ENCODE results near the gene SPTBN4.
"Not testable (repeated sequence)": the region's sequence is repeated elsewhere in the genome, so short reads cannot be mapped to it uniquely, and the experiment has no call there.

DNA sequence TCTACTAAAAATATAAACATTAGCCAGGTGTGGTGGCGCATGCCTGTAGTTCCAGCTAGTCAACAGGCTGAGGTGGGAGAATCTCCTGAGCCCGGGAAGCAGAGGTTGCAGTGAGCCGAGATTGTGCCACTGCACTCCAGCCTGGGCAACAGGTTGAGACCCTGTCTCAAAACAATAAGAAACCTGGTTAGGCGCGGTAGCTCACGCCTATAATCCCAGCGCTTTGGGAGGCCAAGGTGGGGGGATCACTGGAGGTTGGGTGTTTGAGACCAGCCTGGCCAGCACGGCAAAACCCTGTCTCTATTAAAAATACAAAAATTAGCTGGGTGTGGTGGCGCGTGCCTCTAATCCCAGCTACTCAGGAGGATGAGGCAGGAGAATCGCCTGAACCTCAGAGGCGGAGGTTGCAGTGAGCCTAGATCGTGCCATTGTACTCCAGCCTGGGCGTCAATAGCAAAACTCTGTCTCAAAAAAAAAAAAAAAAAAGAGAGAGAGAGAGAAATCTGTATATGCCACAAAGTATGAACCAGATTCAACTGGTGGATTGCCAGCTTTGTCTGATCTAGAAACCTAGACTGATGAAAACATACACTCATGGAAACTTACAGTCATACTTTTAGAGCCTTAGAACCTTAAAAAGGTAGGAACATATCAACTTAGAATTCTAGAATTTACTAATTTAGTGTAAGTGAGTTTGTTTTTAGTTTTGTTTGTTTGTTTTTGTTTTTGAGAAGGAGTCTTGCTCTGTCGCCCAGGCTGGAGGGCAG lies 9.3 kb downstream of the SPTBN4 start:
- not testable (repeated sequence) for TF ChIP-seq EZH2 (IDR thresholded peaks at IDR 0.05; ENCODE audit: borderline replicate concordance, low read length); CTCF (IDR thresholded peaks at IDR 0.05; ENCODE audit: low read length)

Measured in OCI-LY1 (cell line).